D721Med (cell line): ENCODE results near the gene TOMM20.
A peak's percentile ranks its signal among the peaks of the same experiment; 100 is the strongest.

Experiments
- DNase-seq: peaks from one replicate; pipeline ENCODE4 v3.0.0; 2011; ENCODE audit warnings: low spot score; ENCODE audit not compliant: insufficient read length
- FAIRE-seq: peaks from 2 replicates; lab custom pipeline; 2011; peaks lifted over from hg19 to GRCh38; lab: Jason Lieb, UNC
- TF ChIP-seq, protein P1 (sequence below): IDR thresholded peaks from 2 replicates; pipeline ENCODE4 v1.5.1; 2012; ENCODE audit warnings: mild to moderate bottlenecking, control low read depth; ENCODE audit not compliant: insufficient read depth; ENCODE audit errors: missing control alignments

Gene TOMM20

DNA sequence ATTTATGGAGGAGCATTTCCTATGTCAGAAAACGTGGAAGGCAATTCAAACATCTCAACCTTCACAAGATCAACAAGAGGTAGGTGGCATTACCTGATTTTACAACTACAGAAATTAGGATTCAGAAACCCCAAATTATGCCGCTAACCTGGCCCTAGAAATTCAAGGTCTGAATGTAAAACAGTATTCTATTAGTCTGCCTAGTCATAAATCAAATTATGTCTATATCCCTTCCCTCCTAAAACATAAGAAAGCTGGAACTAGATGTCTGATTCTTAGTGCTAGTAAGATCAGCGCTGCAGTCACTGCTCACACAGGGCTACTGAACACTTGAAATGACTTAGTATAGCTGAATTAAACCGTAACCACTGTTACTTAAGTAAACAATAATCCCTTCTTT, 1.4 kb downstream of the TOMM20 start:
- TF ChIP-seq, protein P1, sequence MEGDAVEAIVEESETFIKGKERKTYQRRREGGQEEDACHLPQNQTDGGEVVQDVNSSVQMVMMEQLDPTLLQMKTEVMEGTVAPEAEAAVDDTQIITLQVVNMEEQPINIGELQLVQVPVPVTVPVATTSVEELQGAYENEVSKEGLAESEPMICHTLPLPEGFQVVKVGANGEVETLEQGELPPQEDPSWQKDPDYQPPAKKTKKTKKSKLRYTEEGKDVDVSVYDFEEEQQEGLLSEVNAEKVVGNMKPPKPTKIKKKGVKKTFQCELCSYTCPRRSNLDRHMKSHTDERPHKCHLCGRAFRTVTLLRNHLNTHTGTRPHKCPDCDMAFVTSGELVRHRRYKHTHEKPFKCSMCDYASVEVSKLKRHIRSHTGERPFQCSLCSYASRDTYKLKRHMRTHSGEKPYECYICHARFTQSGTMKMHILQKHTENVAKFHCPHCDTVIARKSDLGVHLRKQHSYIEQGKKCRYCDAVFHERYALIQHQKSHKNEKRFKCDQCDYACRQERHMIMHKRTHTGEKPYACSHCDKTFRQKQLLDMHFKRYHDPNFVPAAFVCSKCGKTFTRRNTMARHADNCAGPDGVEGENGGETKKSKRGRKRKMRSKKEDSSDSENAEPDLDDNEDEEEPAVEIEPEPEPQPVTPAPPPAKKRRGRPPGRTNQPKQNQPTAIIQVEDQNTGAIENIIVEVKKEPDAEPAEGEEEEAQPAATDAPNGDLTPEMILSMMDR: no peak
- FAIRE-seq (no peak), DNase-seq (no peak)

DNA sequence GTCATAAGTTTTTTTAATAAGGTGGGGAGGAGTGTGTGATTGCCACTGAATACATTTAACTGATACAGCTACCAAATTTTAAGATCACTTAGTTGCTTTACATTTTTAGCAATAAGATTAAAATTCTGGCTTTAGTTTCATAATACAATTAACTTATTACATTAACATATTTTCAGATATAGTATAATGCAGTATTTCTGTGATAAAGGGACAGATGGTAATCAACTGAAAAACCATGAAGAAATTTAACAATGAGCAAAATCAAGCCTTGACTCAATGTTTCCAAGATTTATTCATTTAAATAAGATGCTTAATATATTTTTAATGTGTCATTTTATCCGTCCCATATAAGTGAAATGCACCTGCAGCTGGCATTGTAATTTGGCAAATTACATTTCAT, 4.0 kb downstream of the TOMM20 start:
- DNase-seq (no peak), FAIRE-seq (no peak)
- TF ChIP-seq, protein P1: no peak

DNA sequence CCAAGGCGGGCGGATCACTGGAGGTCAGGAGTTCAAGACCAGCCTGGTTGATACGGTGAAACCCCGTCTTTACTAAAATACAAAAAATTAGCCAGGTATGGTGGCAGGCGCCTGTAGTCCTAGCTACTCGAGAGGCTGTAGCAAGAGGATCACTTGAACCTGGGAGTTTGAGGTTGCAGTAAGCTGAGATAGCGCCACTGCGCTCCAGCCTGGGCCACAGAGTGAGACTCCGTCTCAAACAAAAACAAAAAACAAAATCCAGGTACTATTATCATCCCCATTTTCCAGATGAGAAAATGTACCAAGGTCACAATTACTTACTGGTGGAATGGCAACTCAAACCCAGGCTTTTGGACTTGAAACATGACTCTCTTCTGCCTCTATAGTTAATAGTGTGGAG, 4.5 kb downstream of the TOMM20 start:
- DNase-seq (no peak), FAIRE-seq (no peak)
- TF ChIP-seq, protein P1: no peak

DNA sequence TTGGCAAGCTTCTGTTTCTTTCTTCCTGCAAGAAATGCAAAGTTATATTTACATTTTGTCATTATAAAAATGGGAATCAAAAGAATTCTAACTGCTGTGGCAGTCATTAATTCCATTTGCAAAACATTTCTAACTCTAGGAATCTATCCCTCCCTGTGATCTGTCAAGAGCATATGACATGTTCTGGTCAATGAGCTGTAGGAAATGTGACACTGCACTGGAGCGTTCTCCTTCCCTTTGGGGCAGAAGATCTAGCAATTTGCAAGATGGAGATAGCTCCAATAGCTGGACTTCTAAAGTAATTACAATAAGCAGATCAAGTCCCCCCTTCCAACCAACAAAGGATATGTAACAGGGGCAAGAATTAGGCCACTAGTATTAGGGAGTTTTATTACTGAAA, 6.3 kb downstream of the TOMM20 start:
- no peak for DNase-seq
- FAIRE-seq: peak; percentile 77
- TF ChIP-seq, protein P1: no peak

DNA sequence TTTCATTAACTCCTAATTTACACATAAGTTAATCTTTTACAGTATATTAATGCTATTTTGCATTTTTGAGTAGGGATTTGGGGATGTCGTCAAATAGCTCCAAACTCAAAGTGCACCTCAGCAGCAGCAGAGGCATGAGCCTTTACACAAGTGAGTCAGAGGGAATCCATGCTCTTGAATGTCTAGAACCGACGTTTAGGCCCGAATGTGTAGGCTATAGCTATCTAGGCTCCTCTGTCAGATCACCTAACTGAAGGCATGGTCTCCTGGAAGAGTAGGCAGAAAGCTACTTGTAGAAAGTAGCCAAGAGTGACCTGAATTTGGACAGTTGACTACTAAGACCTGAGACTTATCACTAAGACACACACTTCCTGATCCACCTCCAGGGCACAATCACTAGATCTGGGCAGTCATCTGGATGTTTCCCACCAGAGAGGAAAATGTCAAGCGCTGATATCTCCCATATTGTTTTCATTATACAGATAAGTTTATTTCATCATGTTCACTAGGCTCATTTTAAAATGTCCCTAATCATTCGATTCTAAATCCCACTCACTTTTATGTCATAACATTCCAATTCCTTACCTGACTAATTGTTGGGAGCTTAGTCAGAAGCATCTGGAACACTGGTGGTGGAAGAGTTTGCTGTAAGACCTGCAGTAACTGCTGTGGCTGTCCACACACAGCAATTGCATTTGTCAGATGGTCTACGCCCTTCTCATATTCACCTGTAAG, 15.3 kb downstream of the TOMM20 start:
- FAIRE-seq (no peak), DNase-seq (no peak)
- TF ChIP-seq, protein P1: no peak

DNA sequence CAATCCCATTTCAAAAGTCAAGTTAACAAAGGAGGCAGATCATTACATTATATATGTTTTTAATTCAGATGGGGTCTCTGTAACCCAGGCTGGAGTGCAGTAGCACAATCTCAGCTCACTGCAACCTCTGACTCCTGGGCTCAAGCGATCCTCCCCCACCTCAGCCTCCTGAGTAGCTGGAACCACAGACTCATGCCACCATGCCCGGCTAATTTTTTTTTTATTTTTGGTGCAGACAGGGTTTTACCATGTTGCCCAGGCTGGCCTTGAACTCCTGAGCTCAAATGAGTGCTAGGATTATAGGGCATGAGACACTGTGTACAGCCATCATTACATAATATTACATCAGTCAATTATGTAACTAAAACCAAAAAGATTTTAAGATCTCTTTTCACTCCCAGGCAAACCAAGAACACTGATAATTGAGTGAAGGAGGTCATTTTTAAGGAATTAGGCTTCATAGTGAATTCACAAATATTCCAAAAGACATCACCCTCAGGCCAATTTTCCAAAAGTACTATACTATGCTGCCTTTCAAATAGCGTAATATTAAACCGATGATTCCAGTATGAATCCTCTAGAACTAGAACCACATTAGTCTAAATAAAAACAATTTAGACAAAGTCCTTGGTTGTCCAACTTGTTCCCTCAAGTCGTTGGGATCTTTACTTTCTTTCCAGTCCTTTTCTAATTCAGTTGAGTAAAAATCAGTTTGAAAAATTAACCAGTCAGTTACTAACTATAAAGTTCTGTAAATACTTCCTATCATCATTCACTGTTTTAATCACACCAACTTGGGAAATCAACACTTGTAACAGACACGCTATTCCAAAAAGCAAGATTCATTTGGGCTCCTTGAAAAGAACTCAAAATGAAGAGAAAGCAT, 16.1 kb downstream of the TOMM20 start:
- no peak for FAIRE-seq

More for the DNA sequence above, 16.1 kb downstream of the TOMM20 start:
- TF ChIP-seq, protein P1: no peak
- no peak for DNase-seq
